B cell (primary cell): ENCODE measurements around the gene VAMP8.

Experiments
- CTCF ChIP-seq: fragments of 200-600 bp; IDR thresholded peaks from one replicate; pipeline ENCODE4 v1.8.0; 2022; ENCODE audit warnings: antibody characterized with exemption, mild to moderate bottlenecking
- EZH2 ChIP-seq: IDR thresholded peaks from 2 replicates; pipeline ENCODE4 v1.6.1; 2012; ENCODE audit warnings: borderline replicate concordance, low read depth, mild to moderate bottlenecking, moderate library complexity, low read length; ENCODE audit not compliant: insufficient read depth, poor library complexity, severe bottlenecking

- no peak for TF ChIP-seq CTCF
- TF ChIP-seq EZH2, result no peak
Observed at GRCh38 chr2:85528355-85528754, 49.0 kb upstream of the VAMP8 start.
